ENCODE results near the gene PIK3IP1. TPM values are rescaled to one million over a fixed set of nuclear protein-coding genes. Genes with fewer than 3 reads are reported as not detected.

The PIK3IP1 gene
- total RNA-seq, 1 donor from 2014 or later, result 16.4 TPM

DNA sequence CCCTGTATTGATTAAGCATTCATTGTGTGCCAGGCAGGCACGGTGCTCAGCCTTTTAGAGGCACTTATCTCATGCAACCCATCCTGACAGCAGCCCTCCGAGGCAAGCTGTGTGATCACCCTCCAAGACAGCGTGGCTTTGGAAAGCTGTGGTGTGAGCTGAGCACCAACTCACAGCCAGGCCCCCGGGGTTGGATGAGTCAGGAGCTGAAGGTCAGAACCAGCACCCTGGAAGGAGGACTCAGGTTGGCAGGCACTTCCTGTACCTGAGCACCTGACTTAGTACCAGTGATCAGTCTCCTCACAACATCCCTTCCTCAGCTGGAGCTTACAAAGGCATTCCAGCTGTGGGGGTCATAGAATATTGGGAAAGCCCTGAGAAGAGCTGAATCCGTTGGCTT lies 44.9 kb upstream of the PIK3IP1 start:
- TF ChIP-seq, protein P1, sequence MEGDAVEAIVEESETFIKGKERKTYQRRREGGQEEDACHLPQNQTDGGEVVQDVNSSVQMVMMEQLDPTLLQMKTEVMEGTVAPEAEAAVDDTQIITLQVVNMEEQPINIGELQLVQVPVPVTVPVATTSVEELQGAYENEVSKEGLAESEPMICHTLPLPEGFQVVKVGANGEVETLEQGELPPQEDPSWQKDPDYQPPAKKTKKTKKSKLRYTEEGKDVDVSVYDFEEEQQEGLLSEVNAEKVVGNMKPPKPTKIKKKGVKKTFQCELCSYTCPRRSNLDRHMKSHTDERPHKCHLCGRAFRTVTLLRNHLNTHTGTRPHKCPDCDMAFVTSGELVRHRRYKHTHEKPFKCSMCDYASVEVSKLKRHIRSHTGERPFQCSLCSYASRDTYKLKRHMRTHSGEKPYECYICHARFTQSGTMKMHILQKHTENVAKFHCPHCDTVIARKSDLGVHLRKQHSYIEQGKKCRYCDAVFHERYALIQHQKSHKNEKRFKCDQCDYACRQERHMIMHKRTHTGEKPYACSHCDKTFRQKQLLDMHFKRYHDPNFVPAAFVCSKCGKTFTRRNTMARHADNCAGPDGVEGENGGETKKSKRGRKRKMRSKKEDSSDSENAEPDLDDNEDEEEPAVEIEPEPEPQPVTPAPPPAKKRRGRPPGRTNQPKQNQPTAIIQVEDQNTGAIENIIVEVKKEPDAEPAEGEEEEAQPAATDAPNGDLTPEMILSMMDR (IDR thresholded peaks at IDR 0.05), result no peak
- no peaks in the 10 kb centered on the region for H3K9me3 ChIP-seq
- peaks cover 52 to 75% of the 10 kb centered on the region in 2 donors for H3K36me3 ChIP-seq

DNA sequence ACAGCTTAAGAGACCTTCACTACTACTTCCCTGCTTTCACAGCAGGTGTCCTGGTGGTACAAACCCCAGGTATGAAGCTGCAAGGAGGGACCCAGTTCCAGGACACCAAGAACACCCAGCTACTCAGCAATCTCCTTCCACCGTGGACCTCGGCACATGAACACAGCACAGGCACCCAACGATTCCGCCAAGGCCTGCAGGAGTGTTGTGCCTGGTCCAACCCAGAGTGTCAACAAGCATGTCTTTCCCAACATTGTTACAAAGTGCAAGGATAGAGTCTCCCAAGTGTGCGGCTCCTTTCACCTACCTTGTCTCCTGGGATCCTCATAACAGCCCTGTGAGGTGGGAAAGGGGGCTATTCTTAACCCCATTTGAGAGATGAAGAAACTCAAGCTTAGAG lies 42.0 kb upstream of the PIK3IP1 start:
- Histone ChIP-seq H3K4me1 (no peaks in the 10 kb centered on the region), H3K9me3 (no peaks in the 10 kb centered on the region), H3K36me3 (peaks cover 48 to 84% of the 10 kb centered on the region in 2 donors), H3K27me3 (no peaks in the 10 kb centered on the region), H3K27ac (no peak overlapping the region), H3K4me3 (no peak overlapping the region)
- DNase-seq (ENCODE audit: low spot score in 2 of 2), result no peak
- intact Hi-C loops (cut with DNase I), result no loop called here
- TF ChIP-seq, protein P1 (IDR thresholded peaks at IDR 0.05), result no peak

More for the DNA sequence above, 44.9 kb upstream of the PIK3IP1 start:
- Histone ChIP-seq H3K27me3 (no peaks in the 10 kb centered on the region), H3K4me3 (no peak overlapping the region), H3K27ac (no peak overlapping the region), H3K4me1 (no peaks in the 10 kb centered on the region)
- no peak for DNase-seq (ENCODE audit: low spot score in 2 of 2)
- intact Hi-C loops (cut with DNase I), result no loop called here

DNA sequence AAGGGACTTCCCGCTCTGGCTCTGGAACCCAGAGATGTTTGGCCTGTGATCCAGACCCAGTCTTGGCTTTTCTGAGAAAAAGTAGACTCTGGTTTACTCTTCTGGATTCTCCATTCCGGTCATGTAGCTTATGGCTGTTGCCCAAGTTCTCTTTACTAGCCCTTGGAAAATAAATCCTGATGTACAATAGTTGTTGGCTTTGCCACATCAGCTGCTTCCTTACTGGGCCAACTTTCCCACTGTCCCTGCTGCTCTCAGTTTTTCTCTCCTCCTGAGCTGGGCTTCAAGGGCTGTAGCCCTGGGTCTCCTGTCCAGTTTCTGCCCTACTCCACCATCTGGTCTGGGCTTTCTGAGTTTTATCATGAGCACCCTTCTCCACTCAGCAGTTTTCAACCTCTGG lies 41.4 kb upstream of the PIK3IP1 start:
- Histone ChIP-seq H3K27ac (peak overlapping the region in 1 of 2 donors; percentile 23), H3K27me3 (no peaks in the 10 kb centered on the region), H3K9me3 (no peaks in the 10 kb centered on the region), H3K4me1 (no peaks in the 10 kb centered on the region), H3K4me3 (no peak overlapping the region), H3K36me3 (peaks cover 55 to 87% of the 10 kb centered on the region in 2 donors)
- no peak for DNase-seq (ENCODE audit: low spot score in 2 of 2)
- intact Hi-C loops (cut with DNase I), result no loop called here
- TF ChIP-seq, protein P1 (IDR thresholded peaks at IDR 0.05), result no peak

DNA sequence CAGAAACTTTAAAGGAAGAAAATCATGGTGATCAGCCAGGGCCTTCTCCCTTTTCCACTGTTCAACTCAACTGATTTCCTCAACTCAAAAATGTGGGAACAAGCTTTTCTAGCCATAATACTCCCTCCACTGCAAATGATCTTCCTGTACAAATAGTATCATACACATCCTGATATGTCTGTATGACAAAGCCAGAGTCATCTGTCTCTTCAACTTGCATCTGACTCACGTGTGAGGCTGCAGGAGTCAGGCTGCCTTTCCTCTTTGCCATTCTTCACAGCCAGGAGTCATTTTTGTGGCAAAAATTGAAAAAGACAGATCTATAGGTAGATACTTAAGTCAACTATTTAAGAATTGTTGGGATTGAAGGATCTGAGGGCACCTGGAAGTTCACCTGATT lies 40.6 kb upstream of the PIK3IP1 start:
- Histone ChIP-seq H3K27ac (no peak overlapping the region), H3K4me1 (no peaks in the 10 kb centered on the region), H3K27me3 (no peaks in the 10 kb centered on the region), H3K4me3 (no peak overlapping the region), H3K36me3 (peaks cover 50 to 86% of the 10 kb centered on the region in 2 donors), H3K9me3 (no peaks in the 10 kb centered on the region)
- TF ChIP-seq, protein P1 (IDR thresholded peaks at IDR 0.05), result no peak
- DNase-seq (ENCODE audit: low spot score in 2 of 2), result no peak
- intact Hi-C loops (cut with DNase I), result no loop called here

DNA sequence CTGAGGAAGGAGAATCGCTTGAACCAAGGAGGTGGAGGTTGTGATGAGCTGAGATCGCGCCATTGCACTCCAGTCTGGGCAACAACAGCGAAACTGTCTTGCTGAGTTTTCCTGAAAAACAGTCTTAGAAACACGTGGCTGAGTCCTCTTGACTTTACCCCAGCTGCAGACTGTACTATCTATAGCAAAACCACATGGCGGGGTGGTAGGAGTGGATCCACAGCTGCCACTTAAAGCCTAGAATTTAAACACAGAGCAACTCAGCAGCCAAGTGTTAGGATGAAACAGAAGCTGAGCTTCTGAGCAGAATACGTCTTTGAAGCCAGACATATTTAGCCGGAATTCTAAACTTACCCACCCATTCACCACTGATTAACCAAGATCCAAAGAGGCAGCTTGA lies 39.7 kb upstream of the PIK3IP1 start:
- Histone ChIP-seq H3K4me1 (no peaks in the 10 kb centered on the region), H3K9me3 (no peaks in the 10 kb centered on the region), H3K27ac (no peak overlapping the region), H3K36me3 (peaks cover 52 to 86% of the 10 kb centered on the region in 2 donors), H3K27me3 (no peaks in the 10 kb centered on the region), H3K4me3 (no peak overlapping the region)
- intact Hi-C loops (cut with DNase I), result no loop called here
- no peak for DNase-seq (ENCODE audit: low spot score in 2 of 2)
- TF ChIP-seq, protein P1 (IDR thresholded peaks at IDR 0.05), result no peak
